ENCODE data around the gene SNRK.

SNRK gene

DNA sequence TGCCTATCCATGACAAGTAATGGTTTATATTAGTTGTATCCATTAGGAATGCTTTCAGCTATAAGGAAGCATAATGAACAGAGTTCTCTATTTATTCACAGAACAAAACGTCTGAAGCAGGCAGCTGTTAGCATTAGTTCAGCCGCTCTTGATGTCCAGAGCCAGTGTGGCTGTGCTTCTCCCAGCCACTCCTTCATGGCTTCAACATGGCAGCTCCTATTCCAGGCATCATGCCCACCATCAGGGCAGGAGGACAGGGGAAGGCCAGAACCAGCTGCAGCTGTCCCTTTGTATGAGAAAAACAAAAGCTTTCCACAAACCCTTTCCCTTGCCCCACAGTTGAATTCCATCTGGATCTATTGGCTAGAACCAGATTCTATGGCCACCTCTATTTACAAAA lies 12.9 kb upstream of the SNRK start:
- no peak for ATAC-seq
- no peak for DNase-seq

DNA sequence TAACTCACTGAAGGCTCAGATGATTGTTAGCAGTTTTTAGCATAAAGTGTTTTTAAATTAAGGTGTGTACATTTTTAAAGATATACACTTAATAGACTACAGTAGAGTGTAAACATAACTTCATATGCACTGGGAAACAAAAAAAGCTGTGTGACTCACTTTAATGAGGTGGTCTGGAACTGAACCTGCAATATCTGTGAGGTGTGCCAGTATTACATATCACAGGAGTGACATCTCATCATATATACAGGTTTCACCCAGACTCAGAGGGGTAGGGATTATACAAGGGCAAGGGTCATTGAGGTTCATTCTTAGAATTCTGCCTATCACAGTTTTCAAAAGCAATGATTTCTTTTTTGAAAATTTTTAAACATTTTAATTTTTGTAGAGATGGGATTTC lies 7.3 kb upstream of the SNRK start:
- no peak for ATAC-seq
- no peak for DNase-seq

DNA sequence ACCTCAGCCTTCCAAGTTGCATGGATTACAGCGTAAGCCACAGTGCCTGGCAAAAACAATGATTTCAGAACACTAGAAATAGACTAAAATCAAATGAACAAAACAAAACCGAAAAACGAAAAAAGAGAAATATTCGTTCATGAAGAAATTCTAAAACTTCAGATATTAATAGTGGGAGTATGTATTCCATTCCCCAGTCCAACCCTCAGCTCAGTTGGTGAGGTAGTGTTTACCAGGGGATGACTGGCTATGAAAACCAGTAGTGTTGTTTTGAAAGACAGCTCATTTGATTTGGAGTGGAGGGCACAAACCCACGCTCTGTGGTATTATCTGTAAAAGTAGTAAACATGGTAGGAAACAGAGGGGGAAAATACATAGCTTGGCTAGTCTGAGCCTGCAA lies 6.8 kb upstream of the SNRK start:
- ATAC-seq: no peak

DNA sequence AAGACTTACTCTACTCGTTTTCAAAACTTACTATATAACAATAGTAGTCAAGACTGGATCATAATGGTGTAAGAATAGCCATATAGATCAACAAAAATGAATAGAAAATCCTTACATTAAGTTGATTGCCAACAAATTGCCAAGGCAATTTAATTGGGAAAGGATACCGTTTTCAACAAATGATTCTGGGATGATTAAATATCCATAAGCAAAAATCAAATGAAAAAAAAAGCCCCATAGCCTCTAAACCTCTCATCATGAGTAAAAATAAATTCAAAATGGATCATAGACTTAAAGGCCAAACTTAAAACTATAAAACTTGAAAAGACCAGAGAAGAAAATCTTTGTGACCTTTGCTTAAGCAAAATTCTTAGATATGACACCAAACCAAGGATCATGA lies 5.3 kb upstream of the SNRK start:
- no peak for DNase-seq
- no peak for ATAC-seq

More for the DNA sequence above, 6.8 kb upstream of the SNRK start:
- no peak for DNase-seq

DNA sequence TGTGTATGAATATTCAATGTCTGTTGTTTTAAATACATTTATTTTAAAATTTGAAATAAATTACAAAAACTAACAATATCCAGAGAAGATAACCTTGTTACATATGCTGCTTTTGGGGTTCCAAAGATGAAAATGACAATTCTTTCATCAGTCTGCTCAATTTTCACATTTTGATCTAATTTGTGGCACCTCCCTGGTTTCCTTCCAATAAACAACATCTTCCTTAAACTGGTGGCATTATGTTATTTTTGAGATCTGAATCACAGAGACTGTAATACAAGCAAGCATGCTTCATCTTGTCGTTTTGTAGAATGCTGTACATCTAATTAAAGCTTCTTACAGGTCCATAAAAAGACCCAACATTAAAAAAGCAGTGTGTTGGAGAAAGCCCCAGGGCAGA lies 2.2 kb upstream of the SNRK start:
- ATAC-seq: no peak
- no peak for DNase-seq

DNA sequence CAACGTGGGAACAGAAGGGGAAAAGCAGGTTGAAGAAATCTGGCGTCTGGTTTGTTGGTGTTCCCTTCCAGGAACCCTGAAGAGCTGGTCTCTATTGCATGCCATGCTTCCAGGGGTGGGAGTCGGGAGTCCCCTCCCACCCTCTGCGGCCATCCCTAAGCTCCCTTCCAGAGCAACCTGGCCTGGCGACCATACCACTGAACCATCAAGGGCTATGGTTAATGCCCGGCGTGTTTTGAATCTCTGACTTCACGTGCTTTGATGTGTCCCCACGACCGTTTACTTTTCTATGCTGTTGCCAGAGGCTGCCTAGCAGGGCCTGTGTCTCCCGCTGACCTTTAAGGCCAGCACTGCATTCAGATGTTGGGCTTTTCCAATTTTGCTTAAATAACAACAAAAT lies 696 bp upstream of the SNRK start:
- DNase-seq (no peak), ATAC-seq (no peak)

DNA sequence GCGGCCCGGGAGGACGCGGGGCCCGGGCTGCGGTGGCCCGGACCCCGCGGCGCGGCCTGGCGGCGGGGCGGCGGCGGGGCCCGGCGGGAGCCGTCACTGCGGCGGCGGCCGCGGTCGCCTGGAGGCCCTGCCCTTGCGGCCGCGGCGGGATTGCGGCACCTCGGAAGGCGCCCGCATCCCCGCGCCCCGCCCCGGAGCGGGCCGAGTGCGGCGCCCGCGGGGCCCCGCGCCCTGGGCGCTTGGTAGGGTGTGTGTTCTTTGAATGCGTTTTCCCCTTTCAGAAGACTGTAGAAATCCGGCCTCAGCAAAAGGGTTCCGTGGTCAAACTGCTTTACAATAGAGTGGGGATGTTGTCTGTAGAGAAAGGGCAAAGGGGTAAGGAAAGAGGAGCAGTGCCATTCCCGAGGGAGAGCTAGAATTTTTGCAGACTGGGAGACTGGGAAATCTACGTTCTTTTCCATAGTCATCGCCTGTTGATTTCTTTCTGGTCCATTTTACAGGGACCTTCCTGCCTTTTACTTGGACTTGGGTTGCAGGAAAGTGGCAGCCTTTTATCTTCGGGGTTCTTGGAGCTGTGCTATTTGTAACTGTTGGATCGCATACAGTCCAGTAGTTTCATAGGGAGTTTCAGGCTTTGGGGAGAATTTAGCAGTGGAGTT lies 630 bp downstream of the SNRK start:
- ATAC-seq: peak; percentile 11
- DNase-seq: peak; percentile 36

DNA sequence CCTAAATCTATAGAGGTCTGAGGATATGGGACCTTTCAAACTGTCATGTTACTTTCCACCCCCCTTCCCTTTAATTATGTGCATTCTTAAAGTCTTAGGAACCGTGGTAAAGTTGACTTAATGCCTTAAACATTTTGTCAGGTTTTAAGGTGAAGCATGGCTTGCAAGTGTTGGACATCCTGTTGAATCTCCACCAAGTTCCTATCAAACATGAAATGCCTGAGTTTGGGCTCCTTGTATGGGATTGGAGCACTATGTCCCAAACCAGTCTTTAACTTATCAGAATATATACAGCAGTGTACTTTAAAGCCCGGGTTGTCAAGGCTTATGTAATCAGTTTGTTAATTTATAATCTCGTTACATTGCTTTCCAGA lies 1.1 kb downstream of the SNRK start:
- ATAC-seq: no peak
- no peak for DNase-seq

DNA sequence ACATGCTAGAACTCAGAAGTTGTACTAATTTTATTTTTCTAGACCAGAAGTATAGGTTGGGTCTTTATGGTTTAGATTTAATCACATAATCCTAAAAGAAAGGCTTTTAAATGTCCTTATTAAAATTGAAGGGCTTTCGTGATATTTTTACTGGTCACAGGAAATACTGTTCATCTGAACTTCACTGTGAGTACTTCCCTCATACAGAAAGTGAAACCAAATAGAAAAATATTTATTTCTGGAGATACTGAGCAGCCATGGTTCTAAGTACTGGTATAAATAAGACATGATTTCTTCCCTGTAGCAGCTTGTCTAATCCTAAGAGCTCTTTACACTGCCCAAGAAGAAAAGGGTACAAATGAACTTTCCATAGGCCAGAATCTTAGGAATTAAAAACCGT lies 2.0 kb downstream of the SNRK start:
- DNase-seq: no peak
- peak; percentile 42 for ATAC-seq

DNA sequence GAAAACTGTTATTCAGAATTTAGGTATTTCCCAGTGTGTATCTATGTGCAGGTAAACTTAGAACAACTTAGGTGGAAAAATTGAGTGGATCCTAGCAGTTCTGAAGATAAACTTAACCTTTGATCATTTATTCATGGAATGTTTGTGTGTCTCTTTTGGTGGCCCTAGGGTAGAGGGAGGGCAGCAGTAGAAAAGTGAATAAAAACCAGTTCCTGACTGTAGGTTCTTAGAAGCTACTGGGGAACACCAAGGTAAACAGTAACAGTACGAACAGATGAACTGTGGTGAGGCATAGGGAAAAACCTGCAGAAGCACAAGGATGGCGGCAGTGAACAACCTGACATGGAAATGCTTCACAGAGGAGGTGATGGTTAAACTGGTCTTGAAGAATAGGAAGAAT lies 2.5 kb downstream of the SNRK start:
- ATAC-seq: peak; percentile 3
- no peak for DNase-seq

DNA sequence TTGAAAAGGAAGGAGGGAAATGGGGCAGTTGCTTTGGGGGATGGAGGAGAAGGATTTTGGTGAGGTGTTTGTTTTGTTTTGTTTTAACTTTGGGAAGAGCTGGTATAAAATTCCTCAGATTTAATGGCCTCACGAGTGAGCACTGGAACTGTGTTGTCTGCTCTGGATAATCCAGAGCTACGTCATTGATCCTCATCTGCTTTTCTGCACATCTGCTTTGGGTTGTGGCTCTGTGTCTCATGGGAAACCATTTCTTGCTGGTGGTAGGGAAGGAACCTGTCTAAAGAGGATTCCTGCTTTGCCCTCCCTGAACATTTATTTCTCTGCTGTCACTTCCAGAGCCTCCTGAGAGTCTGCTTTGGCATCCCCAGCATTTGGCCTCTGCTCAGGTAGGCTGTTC lies 3.1 kb downstream of the SNRK start:
- DNase-seq (no peak), ATAC-seq (no peak)

DNA sequence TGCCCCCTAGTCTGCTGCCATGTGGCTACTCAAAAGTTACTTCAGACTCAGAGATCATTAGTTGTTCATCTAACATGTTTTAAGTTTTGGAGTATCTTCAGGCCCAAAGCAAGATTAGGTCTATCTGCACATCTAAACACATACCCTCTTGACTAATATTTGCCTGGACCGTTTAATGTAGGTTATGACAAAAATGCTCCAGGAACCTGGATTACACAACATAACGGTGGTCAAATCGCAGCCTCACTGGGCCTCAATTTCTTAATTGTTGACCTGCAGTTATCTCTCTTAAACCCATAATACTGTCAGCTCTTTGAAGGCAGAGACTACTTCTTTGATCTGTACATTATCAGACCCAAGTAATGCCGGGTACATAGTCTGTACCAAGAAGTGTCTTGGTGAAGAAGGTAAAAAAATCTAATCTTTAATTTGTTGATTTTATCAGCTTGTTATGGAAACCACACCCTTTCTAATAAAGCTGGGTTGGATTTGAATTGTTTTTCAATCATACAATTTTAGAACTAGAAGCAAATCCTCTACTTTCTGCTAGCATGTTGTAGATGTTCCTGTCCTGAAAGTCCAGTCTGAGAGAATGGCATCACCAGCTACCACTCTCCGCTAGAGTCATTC lies 3.6 kb downstream of the SNRK start:
- no peak for DNase-seq
- ATAC-seq: no peak

DNA sequence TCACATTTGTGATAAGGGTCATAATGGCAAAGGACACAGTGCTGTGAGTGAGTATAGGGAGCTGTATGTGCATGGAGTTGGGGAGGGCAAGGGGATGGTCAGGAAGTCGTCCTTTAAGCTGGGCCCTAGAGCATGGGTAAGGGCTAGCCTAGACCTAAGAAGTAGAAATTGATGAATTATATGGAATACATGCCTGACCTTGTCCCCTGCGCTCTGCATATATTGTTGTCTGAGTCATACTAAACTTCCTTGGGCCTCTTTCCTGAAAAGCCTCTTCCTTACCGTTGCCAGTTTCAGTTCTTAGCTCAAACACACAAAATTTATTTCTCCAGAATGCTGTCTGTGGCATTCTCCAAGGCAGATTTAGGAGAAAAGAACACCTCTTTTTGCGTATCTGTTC lies 4.6 kb downstream of the SNRK start:
- DNase-seq: no peak

DNA sequence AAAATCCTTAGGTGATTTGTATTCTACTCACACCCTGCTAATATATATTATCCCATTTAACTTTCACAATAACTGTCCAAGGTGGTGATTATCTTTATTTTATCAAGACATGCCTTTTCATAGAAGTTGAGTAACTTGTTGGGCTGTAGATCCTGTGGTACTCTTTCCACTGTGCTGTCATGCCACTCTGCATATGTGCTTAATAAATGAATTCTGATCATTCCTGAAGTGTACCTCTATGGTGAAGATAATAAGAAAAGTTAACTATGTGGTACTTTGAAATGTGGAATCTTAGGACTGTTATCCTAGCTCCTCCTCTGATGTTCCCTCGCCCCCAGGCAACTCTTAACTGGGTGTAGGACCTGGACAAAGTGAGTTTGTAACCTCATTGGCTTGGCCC lies 5.2 kb downstream of the SNRK start:
- DNase-seq: no peak

More for the DNA sequence above, 4.6 kb downstream of the SNRK start:
- ATAC-seq: no peak

DNA sequence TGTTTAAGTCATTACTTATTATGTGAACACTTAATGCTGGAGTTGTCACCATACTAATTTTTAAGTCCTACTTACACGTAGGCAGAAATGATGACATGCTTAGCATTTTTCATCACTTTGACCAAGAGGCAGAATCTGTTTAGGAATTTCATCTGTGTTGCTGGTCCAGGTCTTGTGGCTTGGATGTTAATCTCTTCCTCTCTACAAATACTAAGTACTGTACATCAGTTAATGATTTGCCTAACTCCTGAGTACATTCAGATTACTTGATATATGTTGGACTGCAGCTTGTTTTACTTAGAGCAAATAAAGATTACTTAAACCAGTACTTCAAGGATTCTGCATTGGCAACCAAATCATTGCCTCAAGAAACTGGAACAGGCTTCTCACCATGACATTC lies 8.6 kb downstream of the SNRK start:
- DNase-seq (no peak), ATAC-seq (no peak)

More for the DNA sequence above, 5.2 kb downstream of the SNRK start:
- no peak for ATAC-seq

DNA sequence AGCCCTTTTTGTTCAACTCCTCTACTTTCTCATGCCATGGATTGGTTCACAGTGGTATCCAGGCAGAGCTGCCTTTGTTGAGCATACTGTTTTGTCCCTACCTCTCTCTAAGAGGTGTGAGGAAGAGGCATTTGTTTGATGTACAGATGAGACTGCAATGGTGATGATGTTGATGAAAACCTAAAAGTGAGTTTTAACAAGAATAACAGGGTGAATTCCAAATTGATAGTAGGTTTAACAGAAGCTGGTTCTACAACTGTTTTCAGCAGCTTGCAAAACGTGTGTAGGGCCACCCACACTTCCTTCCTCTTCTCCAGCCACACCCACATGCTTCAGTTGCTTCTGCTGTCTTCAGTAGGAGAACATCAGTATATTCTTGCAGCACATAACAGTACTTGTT lies 10.2 kb downstream of the SNRK start:
- DNase-seq (peak; percentile 42), ATAC-seq (peak; percentile 77)

DNA sequence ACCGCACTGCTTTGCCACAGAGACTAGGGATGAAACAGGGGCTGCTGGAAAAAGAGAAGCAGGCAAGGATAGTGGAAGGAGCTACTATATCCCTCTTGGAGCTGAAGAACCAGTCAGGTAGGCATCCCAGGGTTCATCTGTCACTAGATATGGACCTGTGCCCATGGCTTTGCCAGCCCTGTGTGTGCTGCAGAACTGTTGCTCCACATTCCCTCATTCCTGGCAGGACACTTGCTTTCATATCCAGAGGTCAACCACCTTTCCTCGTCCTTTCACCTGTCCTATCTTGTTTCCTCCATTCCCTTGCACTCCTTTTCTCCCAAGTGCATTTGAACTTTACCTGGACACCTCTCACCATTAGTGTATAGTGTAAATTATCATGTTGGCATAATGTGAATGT lies 12.0 kb downstream of the SNRK start:
- ATAC-seq (no peak), DNase-seq (no peak)

DNA sequence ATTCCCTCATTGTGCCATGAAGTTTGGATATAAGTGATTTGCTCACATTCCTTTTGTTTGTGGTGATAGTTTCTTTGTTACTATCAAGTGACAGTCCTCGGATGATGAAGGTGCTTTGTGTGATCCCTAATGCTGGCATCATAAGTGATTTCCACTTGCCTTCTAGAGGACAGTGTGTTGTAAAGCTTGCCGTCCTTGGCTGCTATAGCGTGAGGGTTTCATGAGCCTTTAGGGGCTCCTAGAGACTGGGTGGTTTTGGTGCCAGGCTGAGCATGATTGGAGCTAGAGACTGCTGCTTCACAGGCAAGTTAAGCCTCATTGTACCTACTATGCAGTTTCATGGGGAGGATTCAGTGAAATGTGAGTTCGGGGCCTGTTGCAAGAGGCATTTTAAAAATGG lies 12.4 kb downstream of the SNRK start:
- DNase-seq (no peak), ATAC-seq (peak; percentile 47)

DNA sequence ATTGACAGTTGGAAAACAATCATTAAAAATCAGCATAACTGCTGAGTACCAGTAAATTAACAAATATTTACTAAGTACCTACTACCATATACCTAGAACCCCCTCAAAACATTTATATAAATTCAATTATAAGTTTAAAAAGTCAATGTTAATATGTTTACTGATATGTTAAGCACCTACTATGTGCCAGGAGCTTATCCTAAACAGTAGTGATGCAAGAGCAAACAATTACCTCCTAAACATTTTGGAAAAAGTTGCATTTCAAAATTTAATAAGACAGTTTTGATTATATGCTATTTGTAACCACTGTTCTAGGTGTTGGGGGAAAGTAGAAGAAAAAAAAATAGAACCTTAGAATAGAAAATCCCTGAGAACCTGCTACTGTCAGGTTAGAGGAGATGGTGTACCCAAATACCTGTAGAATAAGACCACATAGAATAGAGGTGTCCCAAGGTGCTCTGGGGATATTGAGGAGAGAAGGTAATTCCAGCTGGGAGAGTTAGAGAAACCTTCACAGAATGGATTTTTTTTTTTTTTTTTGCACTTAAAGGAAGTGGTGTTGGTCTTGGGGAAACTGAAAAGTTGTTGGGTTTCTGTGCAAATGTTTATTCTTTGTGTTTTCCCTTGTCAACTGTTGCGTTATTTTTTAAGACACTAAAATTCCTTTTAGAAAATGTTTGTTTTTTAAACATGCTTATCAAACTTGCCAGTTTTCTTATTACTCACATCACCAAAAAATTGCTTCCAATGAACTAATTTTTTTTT lies 16.0 kb downstream of the SNRK start:
- no peak for DNase-seq
- no peak for ATAC-seq

DNA sequence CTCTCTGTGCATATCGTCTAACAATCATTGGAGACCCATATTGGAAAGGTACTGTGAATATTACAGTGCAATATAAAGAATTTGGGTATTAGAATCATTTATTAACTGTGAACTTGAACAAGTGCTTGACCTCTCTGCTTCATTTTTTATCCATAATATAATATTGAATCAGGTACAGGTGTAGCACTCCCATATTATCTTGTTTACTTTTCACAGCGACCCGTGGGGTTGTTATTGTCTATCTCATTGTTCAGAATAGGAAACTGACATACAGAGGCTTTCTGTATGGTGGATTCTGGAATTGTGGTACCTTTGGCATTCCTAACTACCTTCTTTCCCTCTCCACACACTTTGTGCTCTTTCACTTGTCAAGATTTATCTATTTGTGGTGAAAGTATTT lies 17.8 kb downstream of the SNRK start:
- ATAC-seq (no peak), DNase-seq (no peak)

DNA sequence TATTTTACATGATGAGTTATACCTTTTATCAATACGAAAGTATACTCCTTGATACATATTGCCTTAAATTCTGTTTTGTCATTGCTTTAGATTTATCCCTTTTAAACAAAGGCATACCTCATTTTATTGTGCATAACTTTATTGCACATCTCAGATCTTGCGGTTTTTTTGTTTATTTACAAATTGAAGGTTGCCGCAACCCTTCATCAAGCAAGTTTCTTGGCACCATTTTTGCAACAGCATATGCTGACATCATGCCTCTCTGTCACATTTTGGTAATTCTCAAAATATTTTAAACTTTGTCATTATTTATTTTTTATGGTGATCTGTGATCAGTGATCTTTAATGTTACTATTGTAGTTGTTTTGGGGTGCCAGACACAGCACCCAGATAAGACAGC lies 20.9 kb downstream of the SNRK start:
- ATAC-seq: no peak

DNA sequence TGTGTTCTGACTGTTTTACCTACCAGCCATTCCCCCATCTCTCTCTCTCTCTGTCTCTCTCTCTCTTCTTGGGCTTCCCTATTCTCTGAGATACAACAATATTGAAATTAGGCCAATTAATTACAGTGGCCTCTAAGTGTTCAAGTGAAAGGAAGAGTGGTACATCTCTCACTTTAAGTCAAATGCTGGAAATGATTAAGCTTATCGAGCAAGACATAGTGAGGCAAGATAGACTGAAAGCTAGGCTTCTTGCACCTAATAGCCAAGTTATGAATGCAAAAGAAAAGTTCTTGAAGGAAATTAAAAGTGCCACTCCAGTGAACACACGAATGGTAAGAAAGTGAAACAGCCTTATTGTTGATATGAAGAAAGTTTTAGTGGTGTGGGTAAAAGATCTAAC lies 21.3 kb downstream of the SNRK start:
- no peak for ATAC-seq
- no peak for DNase-seq

More for the DNA sequence above, 20.9 kb downstream of the SNRK start:
- DNase-seq: no peak

All from stimulated activated naive CD8-positive, alpha-beta T cell treated with anti-CD3 and anti-CD28 coated beads, Interleukin-15, Interleukin-2, amounts not matched to agents 100 U/mL and 50 U/mL, for 24 hours (primary cell).